ENCODE measurements around the gene PIGL.
A peak's percentile ranks its signal among the peaks of the same experiment; 100 is the strongest.

Gene PIGL

GRCh38 chr17:16346721-16347271, 129.8 kb downstream of the PIGL start:
- Histone ChIP-seq H3K36me3 (ENCODE audit: control insufficient read depth, low read depth, low read length) (peaks cover 63% of the 10 kb centered on the region), H3K27ac (ENCODE audit: low read length) (no peak overlapping the region), H3K27me3 (ENCODE audit: control insufficient read depth, insufficient read depth, low read length) (no peaks in the 10 kb centered on the region), H3K9ac (ENCODE audit: low read length) (no peak overlapping the region), H3K4me3 (ENCODE audit: low read length) (no peak overlapping the region), H3K9me3 (ENCODE audit: control insufficient read depth, low read depth, low read length) (no peaks in the 10 kb centered on the region), H3K4me1 (ENCODE audit: control insufficient read depth, low read depth, low read length) (peaks cover 3% of the 10 kb centered on the region)

GRCh38 chr17:16348586-16348985, 131.6 kb downstream of the PIGL start:
- Histone ChIP-seq H3K4me3 (ENCODE audit: low read length) (no peak overlapping the region), H3K27ac (ENCODE audit: low read length) (no peak overlapping the region), H3K9me3 (ENCODE audit: control insufficient read depth, low read depth, low read length) (no peaks in the 10 kb centered on the region), H3K9ac (ENCODE audit: low read length) (no peak overlapping the region), H3K27me3 (ENCODE audit: control insufficient read depth, insufficient read depth, low read length) (no peaks in the 10 kb centered on the region), H3K4me1 (ENCODE audit: control insufficient read depth, low read depth, low read length) (peaks cover 3% of the 10 kb centered on the region), H3K36me3 (ENCODE audit: control insufficient read depth, low read depth, low read length) (peaks cover 51% of the 10 kb centered on the region)

- H3K4me1 ChIP-seq (ENCODE audit: control insufficient read depth, low read depth, low read length), result peaks cover 3% of the 10 kb centered on the region
- no peaks in the 10 kb centered on the region for H3K27me3 ChIP-seq (ENCODE audit: control insufficient read depth, insufficient read depth, low read length)
- H3K4me3 ChIP-seq (ENCODE audit: low read length), result no peak overlapping the region
- no peaks in the 10 kb centered on the region for H3K9me3 ChIP-seq (ENCODE audit: control insufficient read depth, low read depth, low read length)
- no peak overlapping the region for H3K9ac ChIP-seq (ENCODE audit: low read length)
- H3K27ac ChIP-seq (ENCODE audit: low read length), result no peak overlapping the region
- peaks cover 44% of the 10 kb centered on the region for H3K36me3 ChIP-seq (ENCODE audit: control insufficient read depth, low read depth, low read length)
These were observed 132.4 kb downstream of the PIGL start for GRCh38 chr17:16349431-16349830.

GRCh38 chr17:16351831-16352230, 134.8 kb downstream of the PIGL start:
- Histone ChIP-seq H3K9me3 (ENCODE audit: control insufficient read depth, low read depth, low read length) (no peaks in the 10 kb centered on the region), H3K4me3 (ENCODE audit: low read length) (peak overlapping the region; percentile 84), H3K9ac (ENCODE audit: low read length) (peak overlapping the region; percentile 96), H3K36me3 (ENCODE audit: control insufficient read depth, low read depth, low read length) (peaks cover 31% of the 10 kb centered on the region), H3K4me1 (ENCODE audit: control insufficient read depth, low read depth, low read length) (peaks cover 3% of the 10 kb centered on the region), H3K27ac (ENCODE audit: low read length) (peak overlapping the region; percentile 65), H3K27me3 (ENCODE audit: control insufficient read depth, insufficient read depth, low read length) (no peaks in the 10 kb centered on the region)

GRCh38 chr17:16352303-16352666, 135.3 kb downstream of the PIGL start:
- peaks cover 27% of the 10 kb centered on the region for H3K36me3 ChIP-seq (ENCODE audit: control insufficient read depth, low read depth, low read length)
- H3K9ac ChIP-seq (ENCODE audit: low read length), result peak overlapping the region; percentile 96
- peaks cover 3% of the 10 kb centered on the region for H3K4me1 ChIP-seq (ENCODE audit: control insufficient read depth, low read depth, low read length)
- H3K9me3 ChIP-seq (ENCODE audit: control insufficient read depth, low read depth, low read length), result no peaks in the 10 kb centered on the region
- peak overlapping the region; percentile 84 for H3K4me3 ChIP-seq (ENCODE audit: low read length)
- H3K27ac ChIP-seq (ENCODE audit: low read length), result peak overlapping the region; percentile 65
- H3K27me3 ChIP-seq (ENCODE audit: control insufficient read depth, insufficient read depth, low read length), result no peaks in the 10 kb centered on the region

- Histone ChIP-seq H3K4me1 (ENCODE audit: control insufficient read depth, low read depth, low read length) (peaks cover 3% of the 10 kb centered on the region), H3K27ac (ENCODE audit: low read length) (peak overlapping the region; percentile 65), H3K4me3 (ENCODE audit: low read length) (peak overlapping the region; percentile 84), H3K9ac (ENCODE audit: low read length) (peak overlapping the region; percentile 96), H3K9me3 (ENCODE audit: control insufficient read depth, low read depth, low read length) (no peaks in the 10 kb centered on the region), H3K27me3 (ENCODE audit: control insufficient read depth, insufficient read depth, low read length) (no peaks in the 10 kb centered on the region), H3K36me3 (ENCODE audit: control insufficient read depth, low read depth, low read length) (peaks cover 22% of the 10 kb centered on the region)
These were observed 135.8 kb downstream of the PIGL start for GRCh38 chr17:16352667-16353316.

- Histone ChIP-seq H3K36me3 (ENCODE audit: control insufficient read depth, low read depth, low read length) (peaks cover 15% of the 10 kb centered on the region), H3K27ac (ENCODE audit: low read length) (peak within 1 kb of the TSS; percentile 65)
These were observed 136.5 kb downstream of the PIGL start, which contains the start of gene CENPV for GRCh38 chr17:16353317-16354174. Gene CENPV, minus strand, starts transcription at chr17:16353469. Its CDS starts 33 bp downstream, at chr17:16353436.

GRCh38 chr17:16354585-16354984, 137.6 kb downstream of the PIGL start:
- Histone ChIP-seq H3K9ac (ENCODE audit: low read length) (no peak overlapping the region), H3K4me1 (ENCODE audit: control insufficient read depth, low read depth, low read length) (peaks cover 3% of the 10 kb centered on the region), H3K27me3 (ENCODE audit: control insufficient read depth, insufficient read depth, low read length) (no peaks in the 10 kb centered on the region), H3K27ac (ENCODE audit: low read length) (no peak overlapping the region), H3K9me3 (ENCODE audit: control insufficient read depth, low read depth, low read length) (no peaks in the 10 kb centered on the region), H3K4me3 (ENCODE audit: low read length) (no peak overlapping the region), H3K36me3 (ENCODE audit: control insufficient read depth, low read depth, low read length) (peaks cover 4% of the 10 kb centered on the region)

More at GRCh38 chr17:16353317-16354174, 136.5 kb downstream of the PIGL start, which contains the start of gene CENPV:
- Histone ChIP-seq H3K4me3 (ENCODE audit: low read length) (peak within 1 kb of the TSS; percentile 84), H3K9ac (ENCODE audit: low read length) (peak within 1 kb of the TSS; percentile 96), H3K27me3 (ENCODE audit: control insufficient read depth, insufficient read depth, low read length) (no peaks in the 10 kb centered on the region), H3K9me3 (ENCODE audit: control insufficient read depth, low read depth, low read length) (no peaks in the 10 kb centered on the region), H3K4me1 (ENCODE audit: control insufficient read depth, low read depth, low read length) (peaks cover 3% of the 10 kb centered on the region)

GRCh38 chr17:16358394-16358793, 141.4 kb downstream of the PIGL start:
- no peaks in the 10 kb centered on the region for H3K9me3 ChIP-seq (ENCODE audit: control insufficient read depth, low read depth, low read length)
- no peaks in the 10 kb centered on the region for H3K27me3 ChIP-seq (ENCODE audit: control insufficient read depth, insufficient read depth, low read length)
- H3K4me1 ChIP-seq (ENCODE audit: control insufficient read depth, low read depth, low read length), result no peaks in the 10 kb centered on the region
- H3K27ac ChIP-seq (ENCODE audit: low read length), result no peak overlapping the region
- H3K4me3 ChIP-seq (ENCODE audit: low read length), result no peak overlapping the region
- H3K9ac ChIP-seq (ENCODE audit: low read length), result no peak overlapping the region
- no peaks in the 10 kb centered on the region for H3K36me3 ChIP-seq (ENCODE audit: control insufficient read depth, low read depth, low read length)

- Histone ChIP-seq H3K36me3 (ENCODE audit: control insufficient read depth, low read depth, low read length) (no peaks in the 10 kb centered on the region), H3K9me3 (ENCODE audit: control insufficient read depth, low read depth, low read length) (no peaks in the 10 kb centered on the region), H3K9ac (ENCODE audit: low read length) (no peak overlapping the region), H3K4me1 (ENCODE audit: control insufficient read depth, low read depth, low read length) (no peaks in the 10 kb centered on the region), H3K27me3 (ENCODE audit: control insufficient read depth, insufficient read depth, low read length) (no peaks in the 10 kb centered on the region), H3K27ac (ENCODE audit: low read length) (no peak overlapping the region), H3K4me3 (ENCODE audit: low read length) (no peak overlapping the region)
These were observed 144.9 kb downstream of the PIGL start for GRCh38 chr17:16361874-16362273.

GRCh38 chr17:16363749-16364536, 146.9 kb downstream of the PIGL start:
- H3K9me3 ChIP-seq (ENCODE audit: control insufficient read depth, low read depth, low read length), result no peaks in the 10 kb centered on the region
- H3K4me3 ChIP-seq (ENCODE audit: low read length), result no peak overlapping the region
- H3K4me1 ChIP-seq (ENCODE audit: control insufficient read depth, low read depth, low read length), result no peaks in the 10 kb centered on the region
- no peaks in the 10 kb centered on the region for H3K36me3 ChIP-seq (ENCODE audit: control insufficient read depth, low read depth, low read length)
- H3K27ac ChIP-seq (ENCODE audit: low read length), result no peak overlapping the region
- H3K9ac ChIP-seq (ENCODE audit: low read length), result no peak overlapping the region
- no peaks in the 10 kb centered on the region for H3K27me3 ChIP-seq (ENCODE audit: control insufficient read depth, insufficient read depth, low read length)
